Astrocyte of the hippocampus (primary cell): ENCODE measurements around the gene JMJD1C.
"Not testable (repeated sequence)": the region's sequence is repeated elsewhere in the genome, so short reads cannot be mapped to it uniquely, and the experiment has no call there.

ENCODE experiments used
- DNase-seq: peaks from one replicate; pipeline ENCODE4 v3.0.0; 2011; ENCODE audit warnings: low read depth, low spot score

JMJD1C gene

DNA sequence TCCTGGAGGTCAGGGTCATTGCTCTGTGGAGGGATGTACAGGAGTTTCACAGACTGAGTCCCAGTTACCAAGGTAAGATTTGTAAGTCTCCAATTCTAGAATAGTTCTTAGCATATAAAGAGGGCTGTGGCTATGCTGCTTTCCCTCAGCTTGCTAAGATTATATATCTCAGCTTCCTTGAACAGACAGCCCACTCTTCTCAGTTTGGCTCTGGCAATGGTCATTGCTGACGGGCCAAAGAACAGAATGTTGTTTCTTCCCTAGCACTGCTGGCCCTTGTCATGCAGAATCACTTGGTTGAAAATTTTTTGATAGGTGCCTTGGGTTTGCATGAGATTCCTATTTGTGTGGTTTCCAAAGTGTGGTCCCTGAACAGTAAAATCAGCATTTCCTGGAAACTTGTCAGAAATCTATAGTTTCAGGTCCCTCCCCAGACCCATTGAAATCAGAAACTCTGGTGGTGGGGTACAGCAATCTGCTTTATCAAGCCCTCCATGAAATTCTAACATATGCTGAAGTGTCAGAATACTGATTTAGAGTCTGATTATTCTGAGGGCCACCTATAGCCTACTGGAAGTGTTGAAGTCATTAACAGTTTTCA is 294.4 kb downstream of the JMJD1C start:
- DNase-seq: no peak

DNA sequence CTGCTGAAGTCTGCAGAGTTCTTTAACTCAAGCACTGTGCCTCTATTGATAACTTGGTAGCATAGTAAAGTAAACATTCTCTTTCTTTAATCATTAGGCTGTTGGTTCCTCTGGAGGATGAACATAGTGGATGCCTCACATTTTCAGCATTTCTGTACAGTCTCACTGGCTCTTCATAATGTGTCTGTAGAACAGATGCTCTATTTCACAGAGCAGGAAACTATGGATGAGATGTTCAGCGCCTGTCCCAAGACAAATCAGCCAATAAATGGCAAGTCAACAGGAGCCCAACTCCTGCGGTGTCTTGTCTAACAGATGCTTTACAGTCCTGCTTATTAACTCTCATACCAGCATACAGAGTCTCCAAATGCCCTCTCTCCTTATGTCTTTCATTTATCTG is 296.2 kb downstream of the JMJD1C start:
- no peak for DNase-seq

DNA sequence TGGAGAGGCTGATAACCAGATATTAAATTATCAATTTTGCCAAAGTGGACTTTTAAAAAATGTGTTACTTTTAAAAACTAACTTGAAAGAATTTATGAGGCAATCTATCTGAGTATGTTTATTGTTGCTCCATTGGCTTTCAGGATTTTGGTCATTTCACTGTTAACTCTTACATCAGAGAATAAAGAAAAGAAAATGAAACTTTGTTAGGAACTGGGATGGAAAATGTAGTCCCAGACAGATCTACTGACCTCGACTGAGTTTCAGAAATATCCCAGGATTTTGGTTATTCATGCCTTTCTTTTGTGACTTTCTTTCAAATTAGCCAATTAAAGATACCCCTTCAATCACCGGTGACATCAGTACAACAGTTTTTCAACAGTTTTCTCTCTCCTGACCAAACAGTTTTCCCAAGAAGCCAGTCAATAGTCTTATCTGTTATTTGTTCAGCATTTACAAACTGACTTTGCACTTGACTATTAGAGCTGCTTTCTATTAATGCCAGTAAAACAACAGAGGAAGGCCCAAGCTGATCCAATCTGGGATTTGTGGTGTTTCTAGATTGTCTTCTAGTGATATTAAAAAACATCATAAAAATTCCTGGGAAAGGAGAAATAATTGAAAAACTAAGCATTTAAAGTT is 296.8 kb downstream of the JMJD1C start:
- no peak for DNase-seq

DNA sequence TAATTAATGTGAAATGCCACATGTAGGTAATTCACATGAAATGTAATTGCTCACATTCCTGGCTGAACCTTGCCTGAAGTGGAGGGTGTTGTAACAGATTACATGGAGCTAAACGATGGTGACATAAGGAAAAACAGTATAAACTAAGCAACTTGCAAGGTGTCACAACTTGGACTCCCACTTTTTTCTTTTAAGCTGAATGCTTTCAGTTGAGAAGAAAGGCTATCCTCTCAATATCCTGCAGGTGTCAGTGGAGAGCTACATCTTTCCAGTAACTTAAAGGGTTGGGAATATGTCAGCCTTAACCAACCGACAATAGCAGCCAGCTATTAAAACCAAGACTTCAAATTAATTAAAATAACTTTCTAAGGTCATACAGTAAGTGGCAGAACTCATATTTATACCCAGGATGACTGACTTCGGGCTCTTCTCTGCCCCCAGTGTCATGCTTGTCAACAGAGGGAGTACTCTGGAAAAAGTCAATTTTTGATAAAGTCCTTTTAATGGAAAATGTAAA is 299.0 kb downstream of the JMJD1C start:
- DNase-seq: peak; percentile 84

DNA sequence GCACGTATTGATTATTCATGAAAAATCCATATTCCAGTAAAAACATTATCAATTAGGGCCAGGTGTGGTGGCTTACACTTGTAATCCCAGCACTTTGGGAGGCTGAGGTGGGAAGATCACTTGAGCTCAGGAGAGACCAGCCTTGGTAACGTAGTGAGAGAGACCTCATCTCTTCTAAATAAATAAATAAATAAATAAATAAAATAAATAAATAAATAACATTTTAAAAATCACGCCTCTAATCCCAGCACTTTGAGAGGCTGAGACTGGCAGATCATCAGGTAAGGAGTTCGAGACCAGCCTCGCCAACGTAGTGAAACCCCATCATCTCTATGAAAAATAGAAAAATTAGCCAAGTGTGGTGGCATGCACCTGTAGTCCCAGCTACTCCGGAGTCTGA is 300.5 kb downstream of the JMJD1C start:
- no peak for DNase-seq

DNA sequence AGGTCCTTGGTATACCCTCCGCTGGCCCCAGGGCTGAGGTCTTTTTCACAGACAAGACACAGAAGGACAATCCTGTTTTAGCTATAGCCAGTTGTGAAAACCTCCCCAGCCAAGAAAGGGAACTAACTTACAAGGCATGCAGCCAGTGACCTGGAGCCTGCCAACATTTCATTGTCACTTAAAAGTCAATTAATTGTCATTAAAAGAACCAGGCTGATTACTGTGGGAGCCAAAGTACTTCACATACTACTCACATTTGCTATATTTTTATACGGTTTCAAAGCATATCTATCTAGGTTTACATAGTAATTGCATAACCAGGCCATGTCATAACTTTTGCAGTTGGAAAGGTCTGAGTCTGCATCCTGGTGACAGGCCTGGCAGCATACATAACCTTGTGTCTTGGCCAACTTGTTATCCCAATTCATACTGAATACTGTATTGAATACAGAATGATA is 301.6 kb downstream of the JMJD1C start:
- DNase-seq: no peak

DNA sequence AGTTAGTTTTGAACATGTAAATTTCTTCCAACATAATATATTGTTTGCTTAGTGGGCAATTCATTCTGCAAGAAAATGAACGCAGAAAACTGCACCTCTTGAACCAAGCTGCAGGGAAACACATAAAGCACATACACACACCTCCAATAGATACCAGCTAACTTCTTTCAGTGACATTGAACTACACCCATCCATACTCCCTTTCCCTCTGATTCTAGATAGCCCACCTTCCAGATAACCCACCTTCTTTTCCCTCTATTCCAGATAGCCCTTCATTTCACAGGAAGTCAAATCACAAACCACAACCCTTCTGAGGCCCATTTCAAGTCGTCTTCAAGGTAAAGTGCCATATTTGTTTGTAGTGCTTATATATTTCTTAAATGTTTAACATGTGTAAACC is 304.2 kb downstream of the JMJD1C start:
- DNase-seq: no peak

DNA sequence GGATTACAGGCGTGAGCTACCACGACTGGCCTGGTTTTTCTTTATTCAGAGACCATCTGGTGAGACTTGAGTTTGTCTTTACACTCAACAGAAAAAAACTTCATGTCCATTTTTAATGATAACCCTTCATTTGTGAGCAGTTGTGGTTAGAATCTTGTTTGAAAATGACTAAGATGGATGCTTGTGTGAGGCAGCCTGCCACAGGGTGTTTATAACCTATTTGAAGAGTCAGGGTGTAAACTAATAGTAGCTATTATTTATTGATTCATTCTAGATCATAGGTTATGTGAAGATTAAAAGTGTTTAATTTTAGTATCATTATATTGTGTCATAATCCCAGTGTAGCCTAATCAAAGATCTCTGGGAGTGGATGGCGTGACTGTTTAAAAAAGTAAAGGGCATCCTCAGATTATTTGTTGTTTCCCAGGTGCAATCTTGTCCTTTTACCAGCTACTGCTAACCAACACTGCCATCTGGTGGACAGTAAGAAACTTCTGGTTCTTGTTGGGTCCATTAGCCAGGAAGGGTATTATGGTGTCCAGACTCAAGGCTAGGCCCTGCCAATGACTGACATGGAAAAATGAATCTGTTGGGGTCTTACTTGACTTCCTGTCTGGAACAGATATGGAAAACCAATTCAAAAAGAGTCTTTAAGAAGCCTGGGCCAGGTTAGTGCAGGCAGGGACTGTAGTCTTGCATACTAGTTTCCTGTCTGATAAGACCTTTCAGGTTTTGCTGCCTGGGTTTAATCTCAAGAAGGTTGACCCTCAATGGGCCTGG is 307.7 kb downstream of the JMJD1C start:
- peak; percentile 90 for DNase-seq

DNA sequence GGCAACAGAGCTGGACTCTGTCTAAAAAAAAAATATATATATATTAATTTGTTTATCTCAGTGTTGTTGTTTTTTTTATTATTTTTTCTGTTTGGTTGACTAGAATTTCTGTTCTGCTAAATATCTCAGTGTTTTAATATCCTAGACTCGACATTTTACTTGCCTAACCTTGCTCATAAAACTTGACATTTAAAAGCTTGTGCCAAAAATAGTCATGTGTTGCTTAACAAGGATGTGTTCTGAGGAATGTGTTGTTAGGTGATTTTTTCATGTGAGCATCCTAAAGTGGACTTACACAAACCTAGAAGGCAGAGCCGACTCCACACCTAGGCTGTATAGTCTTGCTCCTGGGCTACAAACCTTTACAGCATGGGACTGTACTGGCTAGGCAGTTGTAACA is 309.5 kb downstream of the JMJD1C start:
- DNase-seq: no peak

DNA sequence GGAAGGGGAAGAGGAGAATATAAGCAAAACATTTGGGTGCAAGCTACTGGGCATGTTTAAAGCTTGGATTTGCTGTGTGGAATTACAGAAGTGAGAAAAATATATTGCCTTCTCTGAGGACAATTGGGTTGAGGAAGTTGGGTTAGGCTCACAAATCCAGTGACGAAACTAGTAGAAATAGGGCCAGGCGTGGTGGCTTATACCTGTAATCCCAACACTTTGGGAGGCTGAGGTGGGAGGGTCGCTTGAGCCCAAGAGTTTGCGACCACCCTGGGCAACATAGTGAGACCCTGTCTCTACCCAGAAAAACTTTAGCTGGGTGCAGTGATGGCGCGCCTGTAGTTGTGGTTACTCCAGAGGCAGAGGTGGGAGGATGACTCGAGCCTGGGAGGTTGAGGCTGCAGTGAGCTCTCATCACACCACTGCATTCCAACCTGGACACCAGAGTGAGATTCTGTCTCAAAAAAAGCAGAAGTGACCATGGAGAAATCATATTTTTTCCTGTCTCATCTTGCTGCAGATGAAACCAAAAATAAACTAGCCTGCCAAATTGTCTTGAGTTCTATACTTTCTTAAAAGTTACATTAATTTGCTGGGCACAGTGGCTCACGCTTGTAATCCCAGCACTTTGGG is 310.3 kb downstream of the JMJD1C start:
- DNase-seq: no peak

DNA sequence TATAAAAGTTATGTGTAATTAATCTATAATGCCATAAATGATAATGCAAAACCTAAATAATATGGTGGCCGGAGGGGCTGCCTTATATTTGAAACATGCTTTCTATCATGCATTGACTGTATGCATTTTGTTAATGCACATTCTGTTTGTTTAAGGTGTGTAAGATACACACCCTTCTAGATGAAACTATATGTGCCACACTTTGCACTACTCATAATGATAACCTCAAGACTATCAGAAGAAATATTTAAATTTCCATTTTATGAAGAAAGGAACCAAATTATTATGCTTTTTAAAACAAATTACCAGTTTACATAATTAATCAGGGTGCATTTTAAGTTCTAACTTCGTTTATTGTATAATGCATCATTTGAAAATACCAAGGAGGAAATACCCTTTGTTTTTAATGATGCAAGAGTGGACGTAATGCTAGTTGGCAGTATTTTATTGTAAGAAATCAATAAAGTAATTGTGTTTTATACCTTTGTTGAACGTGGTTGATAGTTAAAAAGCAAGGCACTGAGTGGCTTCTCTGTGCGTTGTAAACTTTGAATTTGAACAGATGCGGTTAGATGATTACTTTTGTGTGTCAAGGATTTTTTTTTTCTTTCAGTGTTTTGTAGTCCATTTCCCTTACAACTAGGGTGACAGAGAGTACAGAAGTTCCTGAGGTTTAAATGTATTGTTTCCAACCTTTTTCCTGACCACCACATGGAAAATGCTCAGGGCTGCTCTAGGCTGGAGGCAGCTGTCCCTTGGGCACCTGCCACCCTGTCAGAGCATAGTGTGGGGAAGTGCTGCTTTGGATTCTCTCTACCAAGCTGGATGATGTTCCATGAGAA is 311.0 kb downstream of the JMJD1C start:
- no peak for DNase-seq

DNA sequence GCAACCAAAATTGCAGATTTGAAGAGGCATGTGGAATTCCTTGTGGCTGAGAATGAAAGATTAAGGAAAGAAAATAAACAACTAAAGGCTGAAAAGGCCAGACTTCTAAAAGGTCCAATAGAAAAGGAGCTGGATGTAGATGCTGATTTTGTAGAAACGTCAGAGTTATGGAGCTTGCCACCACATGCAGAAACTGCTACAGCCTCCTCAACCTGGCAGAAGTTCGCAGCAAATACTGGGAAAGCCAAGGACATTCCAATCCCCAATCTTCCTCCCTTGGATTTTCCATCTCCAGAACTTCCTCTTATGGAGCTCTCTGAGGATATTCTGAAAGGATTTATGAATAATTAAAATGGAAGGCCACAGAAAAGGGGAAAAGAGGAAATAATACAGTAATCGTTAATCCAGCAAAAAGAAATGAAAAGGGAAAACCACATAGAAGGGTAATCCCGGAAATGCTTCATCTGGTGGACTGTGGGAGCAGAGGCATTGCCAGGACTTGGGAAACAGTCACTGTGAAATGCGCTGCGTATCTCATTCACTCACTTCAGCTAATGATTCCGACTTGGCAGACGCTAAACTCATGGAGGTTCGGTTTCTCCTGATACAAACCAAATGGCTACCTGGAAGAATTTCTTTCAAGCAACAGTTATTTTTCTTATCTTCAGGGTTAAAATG is 311.8 kb downstream of the JMJD1C start:
- DNase-seq: not testable (repeated sequence)

DNA sequence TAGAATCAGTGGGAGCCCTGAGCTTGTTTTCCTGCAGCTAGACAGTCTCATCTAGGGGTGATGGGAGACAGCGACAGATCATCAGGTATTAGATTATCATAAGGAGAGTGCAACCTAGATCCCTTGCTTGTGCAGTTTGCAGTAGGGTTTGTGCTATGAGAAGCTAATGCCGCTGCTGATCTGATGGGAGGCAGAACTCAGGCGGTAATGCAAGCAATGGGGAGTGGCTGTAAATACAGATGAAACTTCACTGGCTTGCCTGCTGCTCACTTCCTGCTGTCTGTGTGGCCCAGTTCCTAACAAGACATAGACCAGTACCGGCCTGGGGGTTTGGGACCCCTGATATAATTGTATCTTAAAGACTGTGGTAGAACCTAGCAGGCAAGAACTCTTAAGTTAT is 315.0 kb downstream of the JMJD1C start:
- DNase-seq: no peak

DNA sequence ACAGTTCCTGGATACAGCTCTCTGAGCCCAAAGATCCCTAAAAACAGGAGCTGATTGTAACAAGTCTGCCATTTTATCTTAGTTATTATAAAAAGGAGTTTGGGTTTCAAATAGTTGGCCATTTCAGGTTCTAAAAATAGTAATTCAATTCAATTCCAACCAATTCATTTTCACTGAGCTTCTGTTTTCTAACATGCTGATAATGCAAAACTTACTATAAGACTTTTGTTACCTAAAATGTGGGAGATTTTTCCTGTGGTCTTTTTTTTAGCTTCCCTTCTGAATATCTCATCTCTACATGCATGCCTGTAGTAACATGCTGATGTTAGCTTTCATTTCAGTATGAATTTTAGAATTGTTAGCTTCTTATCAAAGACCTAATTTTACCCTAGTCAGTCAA is 319.3 kb downstream of the JMJD1C start:
- no peak for DNase-seq

DNA sequence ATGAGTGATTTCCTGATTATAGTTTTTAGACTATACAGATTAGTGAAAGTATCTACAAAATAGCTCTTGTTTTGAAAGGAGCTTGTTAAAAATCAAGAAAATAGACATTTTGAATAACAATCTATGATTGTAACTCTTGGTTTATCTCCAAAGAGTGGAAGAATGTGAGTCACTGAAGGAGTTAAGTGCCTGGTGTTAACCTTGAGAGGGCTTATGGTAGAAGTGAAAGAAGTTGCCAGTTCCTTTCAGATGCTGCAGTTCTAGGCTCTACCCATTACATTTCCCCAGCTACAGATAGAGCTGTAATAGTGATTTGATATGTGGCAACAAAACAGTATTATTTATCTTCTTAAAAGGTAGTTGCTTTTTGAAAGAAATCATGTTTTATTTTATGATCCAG is 320.0 kb downstream of the JMJD1C start:
- DNase-seq: peak; percentile 28

DNA sequence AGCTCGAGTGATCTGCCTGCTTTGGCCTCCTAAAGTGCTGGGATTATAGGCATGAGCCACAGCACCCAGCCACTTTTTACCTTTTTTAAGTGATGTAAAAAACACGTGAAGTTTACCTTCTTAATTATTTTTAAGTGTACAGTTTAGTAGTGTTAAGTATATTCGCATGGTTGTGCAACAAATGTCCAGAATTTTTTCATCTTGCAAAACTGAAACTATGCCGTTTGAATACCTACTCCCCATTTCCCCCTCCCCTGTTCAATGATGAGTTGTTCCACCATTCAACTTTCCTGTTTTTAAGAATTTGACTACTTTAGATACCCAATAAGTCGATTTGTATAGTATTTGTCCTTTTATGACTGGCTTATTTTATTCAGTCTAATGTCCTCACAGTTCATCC is 321.8 kb downstream of the JMJD1C start:
- no peak for DNase-seq

DNA sequence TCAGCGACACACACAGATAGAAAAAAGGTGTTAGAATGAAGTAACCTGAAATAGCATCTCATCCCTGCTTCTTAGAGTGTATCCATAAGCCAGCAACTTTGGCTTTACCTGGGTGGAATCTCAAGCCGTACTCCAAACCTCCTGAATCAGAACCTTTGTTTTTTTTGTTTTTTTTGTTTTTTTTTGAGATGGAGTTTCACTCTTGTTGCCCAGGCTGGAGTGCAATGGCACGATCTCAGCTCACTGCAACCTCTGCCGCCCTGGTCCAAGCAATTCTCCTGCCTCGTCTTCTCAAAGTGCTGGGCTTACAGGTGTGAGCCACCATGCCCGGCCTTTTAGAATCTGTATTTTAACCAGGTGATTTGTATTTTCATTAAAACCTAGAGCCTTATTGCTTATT is 323.6 kb downstream of the JMJD1C start:
- DNase-seq: no peak

DNA sequence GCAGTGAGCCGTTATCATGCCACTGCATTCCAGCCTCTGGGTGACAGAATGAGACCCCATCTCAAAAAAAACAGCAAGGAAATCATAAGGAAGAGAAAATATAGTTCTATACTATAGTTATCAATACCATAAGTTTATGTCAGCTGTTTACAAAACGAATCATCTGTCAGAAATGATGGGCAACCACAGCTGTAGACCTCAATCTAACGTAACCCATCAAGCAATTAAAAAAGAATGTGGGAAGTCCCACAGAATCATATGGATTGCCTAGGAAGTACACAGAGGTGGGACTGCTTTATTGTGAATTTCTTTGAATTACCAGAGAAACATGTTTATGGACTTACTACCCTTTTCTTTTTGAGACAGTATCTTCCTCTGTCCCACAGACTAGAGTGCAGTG is 325.7 kb downstream of the JMJD1C start:
- no peak for DNase-seq

DNA sequence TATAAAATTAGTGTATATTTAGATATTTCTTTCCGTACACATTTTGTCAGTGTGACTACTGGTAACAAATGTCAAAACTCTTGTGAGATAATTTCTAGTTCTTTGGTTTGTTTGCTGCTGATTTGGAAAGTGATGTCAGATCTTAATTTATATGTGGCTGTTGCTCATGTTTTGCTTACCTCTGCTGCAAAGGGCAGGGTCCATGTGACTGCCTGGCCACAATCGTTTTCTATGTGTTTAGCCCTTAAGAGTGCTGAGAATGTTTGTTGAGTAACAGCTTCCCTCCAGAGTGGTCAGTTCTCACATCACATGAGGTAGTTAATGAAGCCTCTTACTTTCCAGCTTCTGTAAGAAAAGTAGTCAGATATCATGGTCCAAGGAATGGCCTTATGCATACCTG is 328.5 kb downstream of the JMJD1C start:
- DNase-seq: peak; percentile 68

DNA sequence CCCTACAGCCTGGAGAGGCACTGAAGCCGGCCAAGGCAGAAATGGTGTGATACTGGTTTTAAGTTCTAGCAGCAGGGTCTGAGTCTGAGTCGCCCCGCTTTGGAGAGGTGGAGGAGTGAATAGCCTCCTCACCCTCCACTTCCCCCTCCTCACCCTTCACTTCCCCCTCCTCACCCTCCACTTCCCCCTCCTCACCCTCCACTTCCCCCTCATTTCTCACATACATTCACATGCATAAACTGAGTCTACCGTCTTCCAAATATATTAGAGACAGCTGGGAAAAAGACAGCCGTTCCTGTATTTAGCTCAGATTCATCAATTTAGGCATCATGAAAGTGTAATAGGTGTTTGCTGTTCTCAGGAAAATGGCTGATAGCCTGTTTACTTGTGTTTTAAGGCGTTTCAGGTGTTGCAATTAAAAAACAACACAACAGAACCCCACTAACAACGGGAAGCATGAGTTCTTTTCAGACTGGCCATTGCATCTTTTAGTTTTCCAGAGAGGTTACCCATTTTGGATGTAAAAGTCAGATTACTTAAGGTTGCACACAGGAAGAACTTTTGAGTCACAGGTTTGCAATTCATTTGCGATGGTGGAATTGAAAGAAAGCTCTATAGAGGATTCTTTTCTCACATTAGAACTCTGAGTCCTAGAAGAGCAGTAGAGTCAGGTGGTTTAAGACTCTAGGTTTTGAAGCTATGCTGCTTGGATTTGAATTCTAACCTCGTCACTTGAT is 331.8 kb downstream of the JMJD1C start:
- peak; percentile 42 for DNase-seq
